DOHH2 (cell line): ENCODE results near the gene PTAR1.

Source experiments
- EZH2phosphoT487 ChIP-seq: fragments of 200-600 bp; sonication (generic); IDR thresholded peaks from 2 replicates; pipeline ENCODE4 v1.6.1; 2017; ENCODE audit warnings: borderline replicate concordance, mild to moderate bottlenecking, antibody characterized with exemption, low read length, moderate library complexity, mixed read lengths
- TF ChIP-seq, protein P1 (sequence below): fragments of 200-600 bp; sonication (generic); IDR thresholded peaks from one replicate; pipeline ENCODE4 v1.5.1; 2014; ENCODE audit warnings: antibody characterized with exemption, mild to moderate bottlenecking, low read depth, low read length; ENCODE audit not compliant: poor library complexity, severe bottlenecking

DNA sequence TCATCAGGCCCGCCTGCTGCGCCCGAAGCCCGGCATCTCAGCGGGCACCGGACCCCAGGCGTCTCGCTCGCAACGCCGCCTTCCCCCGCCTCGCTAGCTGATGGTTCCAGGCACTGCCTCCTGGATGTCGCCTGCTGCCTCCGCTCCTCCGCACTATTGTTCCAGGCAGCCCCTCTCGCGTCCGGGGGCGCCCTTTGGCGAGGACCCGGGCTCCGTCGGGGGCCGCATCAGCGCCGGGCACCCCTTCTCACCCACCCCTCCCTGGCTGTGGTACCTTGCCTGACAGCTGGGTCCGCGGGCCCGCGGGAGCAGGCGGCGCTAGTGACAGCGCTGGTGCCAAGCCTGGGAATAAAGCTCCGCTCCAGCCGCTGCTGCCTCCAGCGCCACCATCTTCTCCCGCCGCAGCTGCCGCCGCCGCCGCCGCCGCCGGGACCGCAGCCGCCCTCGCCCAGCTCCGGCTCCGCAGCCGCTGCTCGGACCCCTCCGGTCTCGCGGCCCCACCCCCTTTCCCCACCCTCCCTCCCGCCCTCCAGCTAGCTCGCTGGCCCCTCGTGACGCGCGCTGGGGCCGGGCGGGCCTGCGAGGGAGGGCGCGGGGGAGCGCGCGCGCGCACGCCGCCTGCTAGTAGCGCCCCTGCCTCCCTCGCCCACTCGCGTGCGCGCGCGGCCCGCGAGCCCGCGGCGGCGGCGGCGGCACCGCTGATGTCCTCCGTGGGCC is 87.8 kb downstream of the PTAR1 start, which contains the start of gene APBA1:
- TF ChIP-seq EZH2phosphoT487 = no peak
- TF ChIP-seq, protein P1, sequence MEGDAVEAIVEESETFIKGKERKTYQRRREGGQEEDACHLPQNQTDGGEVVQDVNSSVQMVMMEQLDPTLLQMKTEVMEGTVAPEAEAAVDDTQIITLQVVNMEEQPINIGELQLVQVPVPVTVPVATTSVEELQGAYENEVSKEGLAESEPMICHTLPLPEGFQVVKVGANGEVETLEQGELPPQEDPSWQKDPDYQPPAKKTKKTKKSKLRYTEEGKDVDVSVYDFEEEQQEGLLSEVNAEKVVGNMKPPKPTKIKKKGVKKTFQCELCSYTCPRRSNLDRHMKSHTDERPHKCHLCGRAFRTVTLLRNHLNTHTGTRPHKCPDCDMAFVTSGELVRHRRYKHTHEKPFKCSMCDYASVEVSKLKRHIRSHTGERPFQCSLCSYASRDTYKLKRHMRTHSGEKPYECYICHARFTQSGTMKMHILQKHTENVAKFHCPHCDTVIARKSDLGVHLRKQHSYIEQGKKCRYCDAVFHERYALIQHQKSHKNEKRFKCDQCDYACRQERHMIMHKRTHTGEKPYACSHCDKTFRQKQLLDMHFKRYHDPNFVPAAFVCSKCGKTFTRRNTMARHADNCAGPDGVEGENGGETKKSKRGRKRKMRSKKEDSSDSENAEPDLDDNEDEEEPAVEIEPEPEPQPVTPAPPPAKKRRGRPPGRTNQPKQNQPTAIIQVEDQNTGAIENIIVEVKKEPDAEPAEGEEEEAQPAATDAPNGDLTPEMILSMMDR = no peak
